ENCODE measurements around the gene ACADS.

ACADS gene

GRCh38 chr12:120725659-120726509 is at the start of gene ACADS:
TSS of gene ACADS (plus strand) at chr12:120725826. CDS start at chr12:120725886, 60 bp downstream.
- no peak for TF ChIP-seq CTCF (IDR thresholded peaks at IDR 0.05; ENCODE audit: low read length)
- TF ChIP-seq EZH2 (IDR thresholded peaks at IDR 0.05; ENCODE audit: borderline replicate concordance, low read length), result no peak
- peak within 1 kb of the TSS; percentile 100 for H3K4me2 ChIP-seq (ENCODE audit: low read length)
- no peaks in the 10 kb centered on the region for H3K9me3 ChIP-seq (ENCODE audit: low read length)
- no peaks in the 10 kb centered on the region for H3K9me2 ChIP-seq (ENCODE audit: low read depth, low read length)
- no peaks in the 10 kb centered on the region for H3F3A ChIP-seq (ENCODE audit: insufficient read depth, low read length)
- H3K4me1 ChIP-seq (ENCODE audit: insufficient read depth, low read length, severe bottlenecking), result peaks cover 32% of the 10 kb centered on the region
- peaks cover 51% of the 10 kb centered on the region for H3K36me3 ChIP-seq (ENCODE audit: insufficient read depth, low read length)
- no peak within 1 kb of the TSS for H3K27ac ChIP-seq (ENCODE audit: low read depth, low read length, poor library complexity, severe bottlenecking)
- peak within 1 kb of the TSS; percentile 85 for H3K9ac ChIP-seq (ENCODE audit: low read length)
- no peaks in the 10 kb centered on the region for H3K79me2 ChIP-seq (ENCODE audit: insufficient read depth, low read length)
- peak within 1 kb of the TSS; percentile 82 for H3K4me3 ChIP-seq (ENCODE audit: low read depth, low read length, poor library complexity, severe bottlenecking)
- no peaks in the 10 kb centered on the region for H3K27me3 ChIP-seq (ENCODE audit: insufficient read depth, low read length)
- H2AFZ ChIP-seq (ENCODE audit: low read length), result peak within 1 kb of the TSS; percentile 85
- H4K20me1 ChIP-seq (ENCODE audit: insufficient read depth, low read length), result no peaks in the 10 kb centered on the region

- no peaks in the 10 kb centered on the region for H4K20me1 ChIP-seq (ENCODE audit: insufficient read depth, low read length)
- H3K9me2 ChIP-seq (ENCODE audit: low read depth, low read length), result no peaks in the 10 kb centered on the region
- no peak overlapping the region for H3K4me3 ChIP-seq (ENCODE audit: low read depth, low read length, poor library complexity, severe bottlenecking)
- no peaks in the 10 kb centered on the region for H3K36me3 ChIP-seq (ENCODE audit: insufficient read depth, low read length)
- no peak overlapping the region for H3K4me2 ChIP-seq (ENCODE audit: low read length)
- no peaks in the 10 kb centered on the region for H3K79me2 ChIP-seq (ENCODE audit: insufficient read depth, low read length)
- H3F3A ChIP-seq (ENCODE audit: insufficient read depth, low read length), result no peaks in the 10 kb centered on the region
- H3K9me3 ChIP-seq (ENCODE audit: low read length), result no peaks in the 10 kb centered on the region
- H3K4me1 ChIP-seq (ENCODE audit: insufficient read depth, low read length, severe bottlenecking), result no peaks in the 10 kb centered on the region
- no peak overlapping the region for H2AFZ ChIP-seq (ENCODE audit: low read length)
- no peak overlapping the region for H3K27ac ChIP-seq (ENCODE audit: low read depth, low read length, poor library complexity, severe bottlenecking)
- no peak for TF ChIP-seq CTCF (IDR thresholded peaks at IDR 0.05; ENCODE audit: low read length)
- no peak for TF ChIP-seq EZH2 (IDR thresholded peaks at IDR 0.05; ENCODE audit: borderline replicate concordance, low read length)
- H3K27me3 ChIP-seq (ENCODE audit: insufficient read depth, low read length), result no peaks in the 10 kb centered on the region; the same call in 1 of the 2 replicates
- no peak overlapping the region for H3K9ac ChIP-seq (ENCODE audit: low read length)
Measured at GRCh38 chr12:120677765-120678473, 47.7 kb upstream of the ACADS start.

- TF ChIP-seq CTCF (IDR thresholded peaks at IDR 0.05; ENCODE audit: low read length) (no peak), EZH2 (IDR thresholded peaks at IDR 0.05; ENCODE audit: borderline replicate concordance, low read length) (no peak)
- H3K9me2 ChIP-seq (ENCODE audit: low read depth, low read length), result no peaks in the 10 kb centered on the region
- H3K9ac ChIP-seq (ENCODE audit: low read length), result no peak overlapping the region
- no peaks in the 10 kb centered on the region for H4K20me1 ChIP-seq (ENCODE audit: insufficient read depth, low read length)
- no peaks in the 10 kb centered on the region for H3K79me2 ChIP-seq (ENCODE audit: insufficient read depth, low read length)
- H3K27me3 ChIP-seq (ENCODE audit: insufficient read depth, low read length), result no peaks in the 10 kb centered on the region; the same call in 1 of the 2 replicates
- no peaks in the 10 kb centered on the region for H3K36me3 ChIP-seq (ENCODE audit: insufficient read depth, low read length)
- no peak overlapping the region for H3K27ac ChIP-seq (ENCODE audit: low read depth, low read length, poor library complexity, severe bottlenecking)
- H3K9me3 ChIP-seq (ENCODE audit: low read length), result no peaks in the 10 kb centered on the region
- no peak overlapping the region for H3K4me3 ChIP-seq (ENCODE audit: low read depth, low read length, poor library complexity, severe bottlenecking)
- no peaks in the 10 kb centered on the region for H3F3A ChIP-seq (ENCODE audit: insufficient read depth, low read length)
- H2AFZ ChIP-seq (ENCODE audit: low read length), result no peak overlapping the region
- no peaks in the 10 kb centered on the region for H3K4me1 ChIP-seq (ENCODE audit: insufficient read depth, low read length, severe bottlenecking)
- no peak overlapping the region for H3K4me2 ChIP-seq (ENCODE audit: low read length)
Measured at GRCh38 chr12:120678572-120678971, 47.1 kb upstream of the ACADS start.
